Gastrocnemius medialis (tissue), 4 donors: ENCODE measurements around the gene FAM83G. TPM values are rescaled to one million over a fixed set of nuclear protein-coding genes. Genes with fewer than 3 reads are reported as not detected.

Experiments used
- ATAC-seq, 2 donors: fragments of 150-250 bp; one replicate each; pipeline ENCODE4 v1.9.1; 2016
- DNase-seq, 2 donors: peaks; one replicate each; pipeline ENCODE4 v3.0.0-alpha.2; 2019
- H3K27ac ChIP-seq, 4 donors: fragments of 200-600 bp; sonication (generic); 1 replicate in 1 of 4; 2 replicates in 3 of 4; pipeline ENCODE4 v1.5.1; 2016 to 2018; ENCODE audit warnings: mild to moderate bottlenecking in 2 of 4, moderate library complexity in 1 of 4
- H3K27me3 ChIP-seq, 3 donors: fragments of 200-600 bp; sonication (generic) in 2 of 3; 1 replicate in 1 of 3; 2 replicates in 2 of 3; pipeline versions ENCODE4 v1.5.1 to v1.6.0; 2016 to 2019; ENCODE audit warnings: mild to moderate bottlenecking in 1 of 3, moderate library complexity in 1 of 3
- H3K36me3 ChIP-seq, 2 donors: fragments of 200-600 bp; sonication (generic) in 1 of 2; one replicate each; pipeline ENCODE4 v1.5.1; 2017 to 2018
- H3K4me1 ChIP-seq, 2 donors: fragments of 200-600 bp; sonication (generic) in 1 of 2; one replicate each; pipeline ENCODE4 v1.5.1; 2016 to 2017; ENCODE audit warnings: mild to moderate bottlenecking in 2 of 2
- H3K4me3 ChIP-seq, 4 donors: fragments of 200-600 bp; sonication (generic) in 3 of 4; 1 replicate in 1 of 4; 2 replicates in 3 of 4; pipeline ENCODE4 v1.5.1; 2016 to 2019; ENCODE audit warnings: mild to moderate bottlenecking in 2 of 4
- H3K9me3 ChIP-seq, 3 donors: fragments of 200-600 bp; sonication (generic) in 2 of 3; 1 replicate in 1 of 3; 2 replicates in 2 of 3; pipeline ENCODE4 v1.5.1; 2016 to 2019
- POLR2A ChIP-seq, 2 donors: fragments of 450-650 bp; IDR thresholded peaks; one replicate each; pipeline ENCODE4 v1.6.1; 2017; ENCODE audit warnings: antibody characterized with exemption in 2 of 2, mild to moderate bottlenecking in 2 of 2, moderate library complexity in 2 of 2
- in situ Hi-C, 4 donors: fragments of 200-750 bp; cut with MboI; loops; one replicate each; pipeline versions ENCODE4 v1.15.0 to v1.8.0; 2017; ENCODE audit warnings: low sequenced_read_pairs in 4 of 4
- intact Hi-C: fragments of 100-400 bp; cut with DNase I; formaldehyde crosslinking; loops from one replicate; pipeline ENCODE4 v1.15.1; 2023; ENCODE audit warnings: low total_unique reads
- total RNA-seq, 4 donors: library from RNA; depleted of rRNA; stranded (reverse); fragments of >200 nt; gene quantifications; one replicate each; pipeline versions ENCODE4 v1.1.0 to v1.2.3, GENCODE V29; 2016
- TF ChIP-seq, protein P1 (sequence below), 5 experiments: fragments of 450-650 bp in 3 of 5; fragments of 200-600 bp in 2 of 5; sonication (generic) in 2 of 5; IDR thresholded peaks in 4 of 5; conservative IDR thresholded peaks in 1 of 5; 1 replicate in 4 of 5; 2 replicates in 1 of 5; pipeline ENCODE4 v1.5.1; 2016 to 2019; ENCODE audit warnings: antibody characterized with exemption in 5 of 5, mild to moderate bottlenecking in 3 of 5, moderate library complexity in 3 of 5

FAM83G gene
- total RNA-seq, 4 donors from 2014 or later: 8.2 to 25.6 (median 16.9) TPM

DNA sequence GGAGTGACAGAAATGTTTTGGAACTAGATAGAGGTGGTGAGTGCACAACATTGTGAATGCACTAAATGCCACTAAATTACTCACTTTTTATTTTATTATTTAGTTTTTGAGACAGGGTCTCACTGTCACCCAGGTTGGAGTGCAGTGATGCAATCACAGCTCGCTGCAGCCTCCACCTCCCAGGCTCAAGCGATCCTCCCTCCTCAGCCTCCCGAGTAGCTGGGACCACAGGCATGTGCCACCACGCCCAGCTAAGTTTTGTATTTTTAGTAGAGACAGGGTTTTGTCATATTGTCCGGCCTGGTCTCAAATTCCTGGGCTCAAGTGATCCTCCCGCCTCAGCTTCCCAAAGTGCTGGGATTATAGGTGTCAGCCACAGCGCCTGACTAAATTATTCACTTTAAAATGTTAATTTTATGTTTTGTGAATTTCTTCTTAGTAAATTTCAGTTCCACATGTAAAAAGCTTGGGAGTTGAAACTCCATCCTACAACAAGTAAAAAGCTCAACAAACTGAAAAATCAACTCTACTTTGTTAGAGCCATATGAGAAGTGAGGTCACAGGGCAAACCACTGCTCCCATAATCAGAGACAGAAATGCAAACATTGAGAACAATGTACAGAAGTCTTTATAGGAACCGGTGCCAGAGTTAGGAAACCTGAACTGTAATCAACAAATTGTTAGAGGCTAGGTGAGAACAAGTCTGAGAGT lies 66.4 kb downstream of the FAM83G start:
- no peak for ATAC-seq
- Histone ChIP-seq H3K9me3 (no peaks in the 10 kb centered on the region), H3K36me3 (no peaks in the 10 kb centered on the region), H3K4me1 (no peaks in the 10 kb centered on the region), H3K27me3 (peaks cover 0 to 11% (median 0%) of the 10 kb centered on the region in 3 donors), H3K4me3 (no peak overlapping the region), H3K27ac (no peak overlapping the region)
- TF ChIP-seq, protein P1, sequence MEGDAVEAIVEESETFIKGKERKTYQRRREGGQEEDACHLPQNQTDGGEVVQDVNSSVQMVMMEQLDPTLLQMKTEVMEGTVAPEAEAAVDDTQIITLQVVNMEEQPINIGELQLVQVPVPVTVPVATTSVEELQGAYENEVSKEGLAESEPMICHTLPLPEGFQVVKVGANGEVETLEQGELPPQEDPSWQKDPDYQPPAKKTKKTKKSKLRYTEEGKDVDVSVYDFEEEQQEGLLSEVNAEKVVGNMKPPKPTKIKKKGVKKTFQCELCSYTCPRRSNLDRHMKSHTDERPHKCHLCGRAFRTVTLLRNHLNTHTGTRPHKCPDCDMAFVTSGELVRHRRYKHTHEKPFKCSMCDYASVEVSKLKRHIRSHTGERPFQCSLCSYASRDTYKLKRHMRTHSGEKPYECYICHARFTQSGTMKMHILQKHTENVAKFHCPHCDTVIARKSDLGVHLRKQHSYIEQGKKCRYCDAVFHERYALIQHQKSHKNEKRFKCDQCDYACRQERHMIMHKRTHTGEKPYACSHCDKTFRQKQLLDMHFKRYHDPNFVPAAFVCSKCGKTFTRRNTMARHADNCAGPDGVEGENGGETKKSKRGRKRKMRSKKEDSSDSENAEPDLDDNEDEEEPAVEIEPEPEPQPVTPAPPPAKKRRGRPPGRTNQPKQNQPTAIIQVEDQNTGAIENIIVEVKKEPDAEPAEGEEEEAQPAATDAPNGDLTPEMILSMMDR (IDR thresholded peaks at IDR 0.05 in 4 of 5, conservative IDR thresholded peaks at IDR 0.05 in 1 of 5): no peak
- TF ChIP-seq POLR2A (IDR thresholded peaks at IDR 0.05): no peak
- no peak for DNase-seq
- intact Hi-C loops: no loop called here
- in situ Hi-C loops: no loop called here

DNA sequence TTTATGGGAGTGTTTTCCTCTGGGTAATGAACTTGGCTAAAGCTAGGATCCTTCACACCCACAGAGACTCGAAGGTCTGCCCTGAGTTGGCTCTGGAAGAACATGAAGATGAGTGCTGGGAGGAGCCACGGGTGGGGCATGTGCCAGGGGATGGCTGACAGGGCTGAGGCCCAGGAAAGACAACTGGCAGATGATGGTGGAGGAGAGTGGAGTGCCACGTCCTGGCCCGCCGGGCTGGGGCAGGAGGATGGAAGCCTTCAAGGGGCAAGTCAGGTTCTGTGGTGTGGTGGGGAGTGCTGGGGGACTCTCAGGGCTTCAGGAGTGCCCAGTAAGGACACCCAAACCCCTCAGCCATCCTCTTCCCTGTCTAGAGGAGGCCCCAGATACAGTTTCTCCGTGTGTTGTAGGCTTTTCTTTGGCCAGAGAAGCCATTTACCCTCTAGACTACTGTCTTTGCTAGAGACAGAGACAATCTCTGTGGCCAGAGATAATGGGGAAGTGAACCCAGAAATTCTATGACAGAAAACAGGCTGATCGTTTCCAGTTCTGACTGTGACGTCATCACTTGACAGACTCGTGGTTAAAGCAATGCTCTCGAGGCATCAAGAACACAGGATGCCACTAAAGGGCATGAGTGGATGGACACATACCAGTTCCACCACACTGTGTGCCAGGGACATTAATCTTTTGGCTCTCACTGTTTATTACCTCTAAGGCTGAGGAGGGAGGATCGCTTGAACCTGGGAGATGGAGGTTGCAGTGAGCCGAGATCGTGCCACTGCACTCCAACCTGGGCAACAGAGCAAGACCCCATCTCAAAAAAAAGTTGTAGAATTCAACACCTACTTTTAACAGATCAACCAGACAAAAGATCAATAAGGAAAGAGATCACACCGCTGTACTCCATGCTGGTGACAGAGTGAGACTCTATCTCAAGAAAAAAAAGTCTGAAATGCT lies 71.2 kb downstream of the FAM83G start:
- peaks cover 0 to 28% of the 10 kb centered on the region in 2 donors for H3K36me3 ChIP-seq
- H3K4me1 ChIP-seq: no peaks in the 10 kb centered on the region
- H3K27me3 ChIP-seq: peaks cover 0 to 4% (median 0%) of the 10 kb centered on the region in 3 donors
- ATAC-seq (no peak), DNase-seq (no peak)
- intact Hi-C loops (no loop called here), in situ Hi-C loops (no loop called here)
- no peaks in the 10 kb centered on the region for H3K9me3 ChIP-seq
- H3K4me3 ChIP-seq: no peak overlapping the region
- TF ChIP-seq, protein P1 (IDR thresholded peaks at IDR 0.05 in 4 of 5, conservative IDR thresholded peaks at IDR 0.05 in 1 of 5): no peak
- no peak for TF ChIP-seq POLR2A (IDR thresholded peaks at IDR 0.05)
- no peak overlapping the region for H3K27ac ChIP-seq

DNA sequence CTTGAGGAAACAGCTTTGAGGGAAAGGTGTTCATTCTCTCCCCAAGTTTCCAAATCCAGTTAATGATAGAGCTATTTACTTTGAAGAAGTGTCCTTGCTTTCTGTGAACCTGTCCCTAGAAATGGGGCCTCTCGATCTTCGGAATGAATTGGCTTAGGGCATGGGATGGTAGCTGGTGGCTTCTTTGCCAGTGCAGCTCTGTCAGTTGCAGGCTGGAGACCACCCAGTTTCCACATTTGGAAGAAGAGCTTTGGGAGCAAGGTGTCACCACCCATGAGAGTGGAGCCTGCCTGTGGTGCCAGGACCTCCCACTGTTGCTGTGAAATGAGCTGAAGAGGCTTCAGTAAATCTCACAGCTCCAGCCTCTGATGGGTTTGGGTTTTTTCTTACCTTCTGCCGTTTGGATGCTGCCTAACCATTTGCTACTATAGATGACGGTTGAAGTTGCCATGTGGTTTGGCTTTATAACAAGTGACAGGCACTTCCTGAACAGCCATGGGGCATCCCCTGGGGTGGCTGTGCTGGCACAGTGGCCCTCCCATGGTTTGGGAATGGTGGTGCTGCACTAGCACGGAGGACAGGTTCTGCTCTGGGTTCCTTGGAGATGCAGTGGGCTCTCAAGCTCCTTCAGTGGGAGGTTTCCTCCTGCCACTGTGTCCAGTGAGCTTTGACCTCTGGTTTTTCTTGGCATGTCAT lies 72.1 kb downstream of the FAM83G start:
- no peaks in the 10 kb centered on the region for H3K9me3 ChIP-seq
- no peaks in the 10 kb centered on the region for H3K4me1 ChIP-seq
- no peak overlapping the region for H3K27ac ChIP-seq
- DNase-seq (no peak), ATAC-seq (no peak)
- intact Hi-C loops: no loop called here
- TF ChIP-seq, protein P1 (IDR thresholded peaks at IDR 0.05 in 4 of 5, conservative IDR thresholded peaks at IDR 0.05 in 1 of 5): no peak
- no peak for TF ChIP-seq POLR2A (IDR thresholded peaks at IDR 0.05)
- H3K27me3 ChIP-seq: peaks cover 0 to 4% (median 0%) of the 10 kb centered on the region in 3 donors
- H3K4me3 ChIP-seq: no peak overlapping the region
- in situ Hi-C loops: no loop called here
- peaks cover 0 to 28% of the 10 kb centered on the region in 2 donors for H3K36me3 ChIP-seq

DNA sequence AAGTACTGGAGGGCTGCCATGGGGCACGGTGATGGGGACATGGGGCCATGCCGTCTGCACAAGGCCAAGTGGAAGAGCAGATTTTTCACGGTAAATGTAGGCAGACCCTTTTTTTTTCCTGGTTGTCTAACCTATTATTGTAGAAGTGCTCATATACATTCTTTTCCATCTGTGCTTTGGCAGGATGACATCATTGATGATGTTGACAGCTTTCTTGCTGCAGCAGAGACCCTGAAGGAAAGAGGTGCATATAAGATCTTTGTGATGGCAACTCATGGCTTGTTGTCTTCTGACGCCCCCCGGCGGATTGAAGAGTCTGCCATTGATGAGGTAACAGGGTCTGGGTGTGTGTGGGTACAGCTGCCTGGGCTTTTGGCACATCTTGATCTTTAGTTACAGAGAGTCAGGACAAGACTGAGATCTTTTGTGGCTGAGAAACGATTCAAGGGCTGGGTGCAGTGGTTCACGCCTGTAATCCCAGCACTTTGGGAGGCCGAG lies 75.9 kb downstream of the FAM83G start:
- intact Hi-C loops (no loop called here), in situ Hi-C loops (no loop called here)
- peaks cover 0 to 28% of the 10 kb centered on the region in 2 donors for H3K36me3 ChIP-seq

More for the DNA sequence above, 75.9 kb downstream of the FAM83G start:
- Histone ChIP-seq H3K4me3 (no peak overlapping the region), H3K9me3 (no peaks in the 10 kb centered on the region), H3K4me1 (no peaks in the 10 kb centered on the region), H3K27me3 (no peaks in the 10 kb centered on the region), H3K27ac (no peak overlapping the region)
- TF ChIP-seq, protein P1 (IDR thresholded peaks at IDR 0.05 in 4 of 5, conservative IDR thresholded peaks at IDR 0.05 in 1 of 5): no peak
- no peak for TF ChIP-seq POLR2A (IDR thresholded peaks at IDR 0.05)
- DNase-seq (no peak), ATAC-seq (no peak)
